Astrocyte (in vitro differentiated cells and primary cell): ENCODE data around the gene SORL1-AS1.

Source experiments
- EZH2 ChIP-seq: IDR thresholded peaks from 2 replicates; pipeline ENCODE4 v1.6.1; 2012; ENCODE audit warnings: mild to moderate bottlenecking, low read length, inconsistent platforms; ENCODE audit not compliant: insufficient read depth
- TF ChIP-seq, protein P1 (sequence below): IDR thresholded peaks from 2 replicates; pipeline ENCODE4 v1.5.1; 2011; ENCODE audit warnings: low read depth, mild to moderate bottlenecking, inconsistent platforms, low read length, moderate library complexity; ENCODE audit not compliant: insufficient read depth

DNA sequence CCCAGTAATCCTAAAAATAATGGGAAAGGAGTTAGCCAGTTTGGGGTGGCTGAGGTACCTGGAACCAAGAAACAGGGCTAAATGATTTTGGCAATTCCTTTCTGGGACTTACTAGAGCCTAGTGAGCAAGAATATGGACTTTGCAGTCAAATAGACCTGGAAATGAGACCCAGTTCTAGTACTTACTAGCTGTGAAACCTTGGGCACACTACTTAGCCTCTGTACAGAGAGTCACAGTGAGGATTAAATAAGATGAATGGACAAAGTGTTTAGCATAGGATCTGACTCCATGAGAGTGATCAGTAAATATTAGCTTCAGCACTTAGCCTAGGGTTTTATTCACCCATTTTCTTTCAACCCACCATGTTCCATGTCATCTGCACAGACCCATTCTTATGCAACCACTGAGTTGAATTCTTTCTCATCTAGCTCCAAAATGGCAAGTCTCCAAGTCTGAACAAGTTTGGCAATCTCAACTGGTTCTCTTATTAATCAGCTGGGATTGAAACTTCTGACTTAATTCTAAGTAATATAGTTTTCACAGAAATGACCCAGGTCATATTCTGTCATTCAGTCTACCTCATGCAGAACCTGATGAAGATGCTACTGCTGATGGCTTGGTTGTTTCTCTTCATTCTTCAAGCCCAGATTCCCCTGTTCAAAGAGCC, 15.6 kb downstream of the SORL1-AS1 start:
- TF ChIP-seq, protein P1, sequence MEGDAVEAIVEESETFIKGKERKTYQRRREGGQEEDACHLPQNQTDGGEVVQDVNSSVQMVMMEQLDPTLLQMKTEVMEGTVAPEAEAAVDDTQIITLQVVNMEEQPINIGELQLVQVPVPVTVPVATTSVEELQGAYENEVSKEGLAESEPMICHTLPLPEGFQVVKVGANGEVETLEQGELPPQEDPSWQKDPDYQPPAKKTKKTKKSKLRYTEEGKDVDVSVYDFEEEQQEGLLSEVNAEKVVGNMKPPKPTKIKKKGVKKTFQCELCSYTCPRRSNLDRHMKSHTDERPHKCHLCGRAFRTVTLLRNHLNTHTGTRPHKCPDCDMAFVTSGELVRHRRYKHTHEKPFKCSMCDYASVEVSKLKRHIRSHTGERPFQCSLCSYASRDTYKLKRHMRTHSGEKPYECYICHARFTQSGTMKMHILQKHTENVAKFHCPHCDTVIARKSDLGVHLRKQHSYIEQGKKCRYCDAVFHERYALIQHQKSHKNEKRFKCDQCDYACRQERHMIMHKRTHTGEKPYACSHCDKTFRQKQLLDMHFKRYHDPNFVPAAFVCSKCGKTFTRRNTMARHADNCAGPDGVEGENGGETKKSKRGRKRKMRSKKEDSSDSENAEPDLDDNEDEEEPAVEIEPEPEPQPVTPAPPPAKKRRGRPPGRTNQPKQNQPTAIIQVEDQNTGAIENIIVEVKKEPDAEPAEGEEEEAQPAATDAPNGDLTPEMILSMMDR: no peak
- no peak for TF ChIP-seq EZH2
